ENCODE data around the gene CAPN2.

GRCh38 chr1:223802602-223803001 is 90.3 kb downstream of the CAPN2 start:
- TF ChIP-seq TCF12 (IDR thresholded peaks at IDR 0.05; ENCODE audit: low read depth) (no peak), TAF1 (IDR thresholded peaks at IDR 0.05; ENCODE audit: low read depth) (no peak), EP300 (IDR thresholded peaks at IDR 0.05; ENCODE audit: borderline replicate concordance) (no peak), CREB1 (IDR thresholded peaks at IDR 0.05; ENCODE audit: low read depth) (no peak), REST (IDR thresholded peaks at IDR 0.05; ENCODE audit: low read depth) (no peak), NFIC (IDR thresholded peaks at IDR 0.05) (no peak), FOXM1 (IDR thresholded peaks at IDR 0.05; ENCODE audit: borderline replicate concordance, low read depth) (no peak), TEAD4 (IDR thresholded peaks at IDR 0.05) (no peak), RAD21 (IDR thresholded peaks at IDR 0.05; ENCODE audit: low read depth) (no peak), EGR1 (IDR thresholded peaks at IDR 0.05) (no peak)

Data from Ishikawa (cell line).